Lower leg skin (tissue), 4 donors: Measurements from ENCODE around the gene EEFSEC. TPM values are rescaled to one million over a fixed set of nuclear protein-coding genes. Genes with fewer than 3 reads are reported as not detected.

Experiments
- DNase-seq, 2 donors: peaks; one replicate each; pipeline ENCODE4 v3.0.0-alpha.2; 2019; ENCODE audit warnings: low spot score in 2 of 2
- H3K4me3 ChIP-seq: fragments of 200-600 bp; sonication (generic); 2 replicates; pipeline ENCODE4 v1.5.1; 2017; ENCODE audit warnings: mild to moderate bottlenecking, low read depth; ENCODE audit not compliant: poor library complexity, severe bottlenecking
- POLR2A ChIP-seq, 2 donors: fragments of 450-650 bp; IDR thresholded peaks; one replicate each; pipeline ENCODE4 v1.6.1; 2016 to 2017; ENCODE audit warnings: antibody characterized with exemption in 2 of 2, mild to moderate bottlenecking in 1 of 2, moderate library complexity in 1 of 2
- WGBS, 2 donors: methylation state at CpG; one replicate each; pipeline ENCODE4 v1.1.5; 2018; 5-methylcytosine and 5-hydroxymethylcytosine counted together
- intact Hi-C: fragments of 100-400 bp; cut with DNase I; formaldehyde crosslinking; loops from one replicate; pipeline ENCODE4 v1.15.0; 2023; ENCODE audit warnings: low total_unique reads
- total RNA-seq, 4 donors: library from RNA; depleted of rRNA; stranded (reverse); fragments of >200 nt; gene quantifications; one replicate each; pipeline ENCODE4 v1.1.0, GENCODE V29; 2016
- TF ChIP-seq, protein P1 (sequence below), 3 donors: fragments of 450-650 bp; IDR thresholded peaks; one replicate each; pipeline ENCODE4 v1.5.1; 2016; ENCODE audit warnings: antibody characterized with exemption in 3 of 3, mild to moderate bottlenecking in 3 of 3, moderate library complexity in 2 of 3

The EEFSEC gene
- total RNA-seq, 4 donors from 2014 or later = 16.3 to 28.6 (median 16.8) TPM

DNA sequence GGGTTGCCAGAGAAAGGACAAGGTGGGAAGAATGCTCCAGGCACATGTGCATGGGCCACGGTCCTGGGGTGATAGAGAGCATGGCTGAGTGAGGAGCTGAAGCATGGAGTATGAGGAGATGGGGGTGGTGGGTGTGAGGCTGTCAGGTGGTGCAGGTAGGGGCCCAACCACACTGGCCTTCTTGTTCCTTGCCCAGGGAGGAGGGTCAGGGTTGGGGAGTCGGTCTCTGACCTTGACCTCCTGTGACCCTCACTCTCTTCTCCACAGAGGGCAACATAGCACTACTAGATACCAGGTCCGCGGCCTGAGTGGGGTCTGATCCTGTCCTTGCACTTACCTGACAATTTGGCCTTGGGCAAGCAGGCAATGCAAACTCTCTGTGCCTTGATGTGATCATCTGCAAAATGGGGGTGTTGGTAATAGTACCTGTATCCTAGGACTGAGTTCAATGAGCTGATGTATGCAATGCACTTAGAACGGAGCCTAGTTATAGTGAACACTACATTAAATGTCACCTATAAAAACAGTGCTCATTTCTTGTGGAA, 75.2 kb downstream of the EEFSEC start:
- intact Hi-C loops = no loop called here
- TF ChIP-seq POLR2A (IDR thresholded peaks at IDR 0.05) = no peak
- TF ChIP-seq, protein P1, sequence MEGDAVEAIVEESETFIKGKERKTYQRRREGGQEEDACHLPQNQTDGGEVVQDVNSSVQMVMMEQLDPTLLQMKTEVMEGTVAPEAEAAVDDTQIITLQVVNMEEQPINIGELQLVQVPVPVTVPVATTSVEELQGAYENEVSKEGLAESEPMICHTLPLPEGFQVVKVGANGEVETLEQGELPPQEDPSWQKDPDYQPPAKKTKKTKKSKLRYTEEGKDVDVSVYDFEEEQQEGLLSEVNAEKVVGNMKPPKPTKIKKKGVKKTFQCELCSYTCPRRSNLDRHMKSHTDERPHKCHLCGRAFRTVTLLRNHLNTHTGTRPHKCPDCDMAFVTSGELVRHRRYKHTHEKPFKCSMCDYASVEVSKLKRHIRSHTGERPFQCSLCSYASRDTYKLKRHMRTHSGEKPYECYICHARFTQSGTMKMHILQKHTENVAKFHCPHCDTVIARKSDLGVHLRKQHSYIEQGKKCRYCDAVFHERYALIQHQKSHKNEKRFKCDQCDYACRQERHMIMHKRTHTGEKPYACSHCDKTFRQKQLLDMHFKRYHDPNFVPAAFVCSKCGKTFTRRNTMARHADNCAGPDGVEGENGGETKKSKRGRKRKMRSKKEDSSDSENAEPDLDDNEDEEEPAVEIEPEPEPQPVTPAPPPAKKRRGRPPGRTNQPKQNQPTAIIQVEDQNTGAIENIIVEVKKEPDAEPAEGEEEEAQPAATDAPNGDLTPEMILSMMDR (IDR thresholded peaks at IDR 0.05) = no peak
- WGBS, 2 donors = 87 to 91% methylated on average over 5 of the region's 5 CpGs
- no peak overlapping the region for H3K4me3 ChIP-seq
- DNase-seq = peak in 1 of 2 donors; percentile 56

DNA sequence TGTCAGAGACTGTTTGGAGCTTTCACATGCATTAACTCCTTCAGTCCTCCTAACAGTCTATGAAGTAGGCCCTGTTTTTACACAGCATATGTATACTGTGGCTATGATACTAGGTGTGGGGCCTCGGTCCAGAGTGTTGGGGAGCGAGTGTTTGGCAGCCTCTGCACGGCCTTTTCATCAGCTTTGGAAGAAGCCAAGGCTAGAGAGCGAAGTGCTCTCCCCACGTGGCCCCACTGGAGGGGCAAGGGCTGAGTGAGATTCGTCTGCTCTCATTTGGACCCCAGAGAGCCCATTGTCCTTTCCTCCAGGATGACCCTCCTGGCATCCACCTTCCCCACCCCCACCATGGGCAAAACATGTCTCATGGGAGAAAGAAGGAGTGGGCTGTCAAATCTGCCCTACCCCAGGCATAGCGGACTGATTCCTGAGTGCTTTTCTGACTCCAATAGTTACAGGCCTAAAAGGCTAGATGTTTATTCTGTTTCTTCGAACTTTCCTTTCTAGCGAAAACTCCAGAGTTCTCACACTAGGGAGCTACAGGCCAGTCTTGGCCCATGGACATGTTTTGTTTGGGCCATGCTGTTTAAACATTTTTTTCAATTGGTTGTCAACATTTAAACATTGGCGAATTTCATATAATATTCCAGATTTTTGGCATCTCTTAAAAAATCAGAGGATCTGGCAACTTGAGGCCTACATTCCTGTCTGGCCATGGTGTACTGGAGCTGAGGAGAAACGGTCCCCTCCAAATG, 76.0 kb downstream of the EEFSEC start:
- intact Hi-C loops = no loop called here
- peak in 1 of 2 donors; percentile 46 for DNase-seq
- WGBS, 2 donors = 80 to 87% methylated on average over 11 of the region's 11 CpGs
- TF ChIP-seq, protein P1 (IDR thresholded peaks at IDR 0.05) = no peak
- TF ChIP-seq POLR2A (IDR thresholded peaks at IDR 0.05) = no peak
- H3K4me3 ChIP-seq = no peak overlapping the region

DNA sequence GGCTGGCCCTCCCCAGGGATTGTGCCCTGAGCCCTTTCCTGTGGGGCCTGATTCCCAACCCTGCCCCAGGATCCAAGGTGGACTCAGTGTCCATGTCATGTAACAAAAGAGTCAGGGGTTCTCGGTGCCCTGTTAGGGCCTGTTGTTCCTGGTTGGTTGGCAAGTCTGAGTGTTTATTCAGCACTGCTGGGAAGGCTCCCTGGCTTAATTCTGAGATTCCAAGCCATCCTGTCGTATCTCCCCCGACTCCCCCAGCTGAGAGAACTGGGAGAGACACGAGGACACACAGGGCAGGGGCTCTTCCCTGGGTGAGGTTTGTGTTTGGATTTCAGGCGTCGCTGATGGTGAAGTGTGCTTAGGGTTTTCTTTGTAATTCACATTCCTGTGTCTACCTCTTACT, 78.3 kb downstream of the EEFSEC start:
- intact Hi-C loops = no loop called here
- TF ChIP-seq, protein P1 (IDR thresholded peaks at IDR 0.05) = no peak
- TF ChIP-seq POLR2A (IDR thresholded peaks at IDR 0.05) = no peak
- no peak overlapping the region for H3K4me3 ChIP-seq
- WGBS, 2 donors = 69 to 76% methylated on average over 6 of the region's 6 CpGs
- DNase-seq = peak in 1 of 2 donors; percentile 54

DNA sequence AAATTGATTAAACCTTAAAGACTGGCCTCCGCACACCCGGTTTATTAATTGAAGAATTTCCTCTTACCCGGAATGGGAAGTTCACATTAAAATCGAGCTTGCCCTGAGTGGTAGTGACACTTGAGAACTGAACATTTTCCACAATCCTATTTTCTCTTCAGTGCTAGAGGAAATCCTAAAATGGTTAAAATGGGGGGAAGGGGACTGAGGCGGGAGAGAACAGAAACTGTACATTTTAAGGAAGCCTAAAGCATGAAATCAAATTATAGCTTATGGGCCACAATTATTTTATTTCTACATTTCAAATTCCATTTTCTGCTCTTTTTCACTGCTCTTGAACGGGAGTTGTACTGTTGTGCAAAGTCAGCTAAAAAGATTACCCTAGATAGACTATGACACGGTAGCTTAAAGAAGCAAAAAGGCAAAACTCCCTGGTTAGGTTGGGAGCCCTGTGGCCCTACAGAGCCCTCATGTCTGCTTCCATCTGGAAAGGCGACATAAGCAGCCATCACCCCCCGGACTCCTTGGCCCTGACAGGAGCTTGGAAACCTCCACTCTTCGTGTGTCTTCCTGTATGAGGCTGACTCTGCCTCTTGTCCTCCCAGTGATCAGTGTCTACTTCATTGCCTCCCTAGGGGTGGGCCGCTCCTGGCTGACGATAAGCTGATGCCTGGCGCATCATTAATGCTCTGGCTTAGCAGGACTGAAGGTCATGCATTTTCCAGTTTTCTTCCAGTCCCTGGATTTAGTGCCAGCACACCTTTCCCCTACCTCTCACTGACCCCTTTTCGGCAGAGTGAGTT, 79.3 kb downstream of the EEFSEC start:
- no peak overlapping the region for H3K4me3 ChIP-seq
- TF ChIP-seq POLR2A (IDR thresholded peaks at IDR 0.05) = no peak
- TF ChIP-seq, protein P1 (IDR thresholded peaks at IDR 0.05) = no peak
- WGBS, 2 donors = 61 to 64% methylated on average over 14 of the region's 14 CpGs
- intact Hi-C loops = no loop called here
- peak in 1 of 2 donors; percentile 70 for DNase-seq

DNA sequence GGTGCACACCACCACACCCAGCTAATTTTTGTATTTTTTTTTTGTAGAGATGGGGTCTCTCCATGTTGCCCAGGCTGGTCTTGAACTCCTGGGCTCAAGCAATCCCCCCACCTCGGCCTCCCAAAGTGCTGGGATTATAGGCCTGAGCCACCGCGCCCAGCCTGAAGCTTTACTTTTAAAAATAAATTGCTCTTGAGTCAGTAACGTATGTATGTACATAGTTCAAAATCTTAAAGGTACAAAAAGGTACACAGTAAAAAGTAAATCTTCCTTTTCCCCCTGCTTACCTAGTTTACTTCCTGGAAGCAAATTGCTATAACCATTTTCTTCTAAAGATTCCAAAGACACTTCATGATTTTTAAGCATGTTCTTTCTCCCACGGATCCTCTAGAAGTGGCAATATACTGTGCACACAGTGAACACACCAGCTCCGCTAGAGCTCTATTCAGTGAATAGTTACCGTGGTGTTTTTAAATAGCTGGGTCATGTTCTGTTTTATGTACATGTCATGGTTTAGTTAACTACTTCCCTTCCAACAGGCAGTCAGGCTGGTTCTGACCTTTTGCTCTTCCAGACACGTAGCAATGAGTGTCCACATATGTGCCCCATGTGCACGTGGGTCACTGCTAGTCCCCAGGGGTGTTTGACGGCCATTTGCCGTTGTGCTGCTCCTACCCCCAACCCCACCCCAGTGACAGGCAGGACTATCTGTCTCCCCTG, 82.1 kb downstream of the EEFSEC start:
- intact Hi-C loops = no loop called here
- 75 to 77% methylated on average over 11 of the region's 11 CpGs for WGBS, 2 donors
- DNase-seq = no peak
- TF ChIP-seq, protein P1 (IDR thresholded peaks at IDR 0.05) = no peak
- TF ChIP-seq POLR2A (IDR thresholded peaks at IDR 0.05) = no peak
- H3K4me3 ChIP-seq = no peak overlapping the region
